Measurements from ENCODE around the gene REPIN1.

Gene REPIN1

DNA sequence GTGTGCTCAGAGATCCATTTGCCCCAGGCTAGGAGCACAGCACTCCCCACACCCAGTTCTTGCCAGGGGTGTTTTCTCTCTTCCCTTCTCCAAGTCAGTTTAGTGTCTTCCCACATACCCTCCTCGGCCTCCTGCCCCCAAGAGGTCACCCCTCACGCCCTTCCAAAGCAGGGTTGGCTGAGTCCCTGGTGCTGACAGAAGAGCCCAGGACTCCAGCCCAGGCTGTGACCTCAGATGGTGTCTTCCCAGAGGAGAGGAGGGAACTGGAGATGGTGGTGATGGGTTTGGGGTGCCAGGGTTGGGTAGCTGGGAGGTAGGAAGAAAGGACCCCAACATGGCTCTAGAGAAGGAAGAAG lies 30.3 kb downstream of the REPIN1 start:
- Histone ChIP-seq H3K4me2 (ENCODE audit: low read depth, low read length) (no peak overlapping the region), H3K9ac (ENCODE audit: low read length) (no peak overlapping the region), H3K79me2 (ENCODE audit: low read length) (peaks cover 3% of the 10 kb centered on the region), H4K20me1 (ENCODE audit: insufficient read depth, low read length) (no peaks in the 10 kb centered on the region), H3K9me3 (replicated peaks; ENCODE audit: insufficient read depth, low read length) (no peaks in the 10 kb centered on the region), H3K4me1 (ENCODE audit: low read length) (peaks cover 12% of the 10 kb centered on the region), H2AFZ (ENCODE audit: low read length) (no peak overlapping the region), H3K4me3 (ENCODE audit: low read length) (no peak overlapping the region), H3F3A (ENCODE audit: insufficient read depth, low read length) (no peaks in the 10 kb centered on the region), H3K9me2 (replicated peaks; ENCODE audit: insufficient read depth, low read length) (no peaks in the 10 kb centered on the region), H3K36me3 (replicated peaks; ENCODE audit: insufficient read depth, low read length) (no peaks in the 10 kb centered on the region), H3K27me3 (replicated peaks; ENCODE audit: insufficient read depth, low read length) (no peaks in the 10 kb centered on the region), H3K27ac (ENCODE audit: low read length) (no peak overlapping the region)
- TF ChIP-seq, protein P1, sequence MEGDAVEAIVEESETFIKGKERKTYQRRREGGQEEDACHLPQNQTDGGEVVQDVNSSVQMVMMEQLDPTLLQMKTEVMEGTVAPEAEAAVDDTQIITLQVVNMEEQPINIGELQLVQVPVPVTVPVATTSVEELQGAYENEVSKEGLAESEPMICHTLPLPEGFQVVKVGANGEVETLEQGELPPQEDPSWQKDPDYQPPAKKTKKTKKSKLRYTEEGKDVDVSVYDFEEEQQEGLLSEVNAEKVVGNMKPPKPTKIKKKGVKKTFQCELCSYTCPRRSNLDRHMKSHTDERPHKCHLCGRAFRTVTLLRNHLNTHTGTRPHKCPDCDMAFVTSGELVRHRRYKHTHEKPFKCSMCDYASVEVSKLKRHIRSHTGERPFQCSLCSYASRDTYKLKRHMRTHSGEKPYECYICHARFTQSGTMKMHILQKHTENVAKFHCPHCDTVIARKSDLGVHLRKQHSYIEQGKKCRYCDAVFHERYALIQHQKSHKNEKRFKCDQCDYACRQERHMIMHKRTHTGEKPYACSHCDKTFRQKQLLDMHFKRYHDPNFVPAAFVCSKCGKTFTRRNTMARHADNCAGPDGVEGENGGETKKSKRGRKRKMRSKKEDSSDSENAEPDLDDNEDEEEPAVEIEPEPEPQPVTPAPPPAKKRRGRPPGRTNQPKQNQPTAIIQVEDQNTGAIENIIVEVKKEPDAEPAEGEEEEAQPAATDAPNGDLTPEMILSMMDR (IDR thresholded peaks at IDR 0.05; ENCODE audit: low read length): no peak
- TF ChIP-seq EZH2phosphoT487 (IDR thresholded peaks at IDR 0.05; ENCODE audit: low read length): no peak
- TF ChIP-seq EZH2 (optimal IDR thresholded peaks at IDR 0.05; ENCODE audit: low read depth, low read length): no peak
- DNase-seq: no peak

DNA sequence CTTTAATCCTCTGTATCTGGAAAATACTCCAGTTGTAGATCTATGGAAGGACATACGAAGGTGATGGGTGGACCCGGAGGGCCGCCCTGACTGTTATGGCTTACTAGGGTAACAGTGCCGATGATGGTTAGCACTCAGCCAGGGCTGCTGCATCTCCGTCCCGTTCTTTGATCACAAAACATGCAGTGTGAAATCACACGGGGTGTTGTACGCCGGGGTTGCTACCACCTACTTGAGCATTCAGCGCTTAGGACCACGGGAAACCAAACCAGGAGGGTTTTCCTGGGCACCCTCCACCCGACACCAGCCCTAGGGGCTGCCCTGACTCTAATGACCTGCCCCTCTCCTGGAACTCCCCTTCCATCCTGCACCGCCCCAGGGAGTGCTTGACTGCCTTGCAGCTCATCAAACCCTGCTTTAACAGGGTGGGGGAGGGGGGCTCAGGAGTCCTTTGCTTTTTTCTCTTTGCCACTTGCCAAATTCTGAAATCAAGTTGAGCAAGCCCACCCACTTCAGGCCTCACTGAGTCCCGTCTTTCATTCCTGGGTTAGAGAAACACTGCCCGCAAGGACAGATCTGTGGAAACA lies 30.9 kb downstream of the REPIN1 start:
- Histone ChIP-seq H3F3A (ENCODE audit: insufficient read depth, low read length) (peaks cover 4% of the 10 kb centered on the region), H4K20me1 (ENCODE audit: insufficient read depth, low read length) (no peaks in the 10 kb centered on the region), H3K9ac (ENCODE audit: low read length) (no peak overlapping the region), H3K9me3 (replicated peaks; ENCODE audit: insufficient read depth, low read length) (no peaks in the 10 kb centered on the region), H3K27me3 (replicated peaks; ENCODE audit: insufficient read depth, low read length) (no peaks in the 10 kb centered on the region), H3K36me3 (replicated peaks; ENCODE audit: insufficient read depth, low read length) (no peaks in the 10 kb centered on the region), H3K27ac (ENCODE audit: low read length) (no peak overlapping the region), H3K4me3 (ENCODE audit: low read length) (no peak overlapping the region), H3K4me2 (ENCODE audit: low read depth, low read length) (no peak overlapping the region), H3K9me2 (replicated peaks; ENCODE audit: insufficient read depth, low read length) (no peaks in the 10 kb centered on the region), H2AFZ (ENCODE audit: low read length) (no peak overlapping the region), H3K79me2 (ENCODE audit: low read length) (peaks cover 9% of the 10 kb centered on the region), H3K4me1 (ENCODE audit: low read length) (peaks cover 18% of the 10 kb centered on the region)
- no peak for DNase-seq
- TF ChIP-seq, protein P1 (IDR thresholded peaks at IDR 0.05; ENCODE audit: low read length): no peak
- TF ChIP-seq EZH2 (optimal IDR thresholded peaks at IDR 0.05; ENCODE audit: low read depth, low read length): no peak
- TF ChIP-seq EZH2phosphoT487 (IDR thresholded peaks at IDR 0.05; ENCODE audit: low read length): no peak

DNA sequence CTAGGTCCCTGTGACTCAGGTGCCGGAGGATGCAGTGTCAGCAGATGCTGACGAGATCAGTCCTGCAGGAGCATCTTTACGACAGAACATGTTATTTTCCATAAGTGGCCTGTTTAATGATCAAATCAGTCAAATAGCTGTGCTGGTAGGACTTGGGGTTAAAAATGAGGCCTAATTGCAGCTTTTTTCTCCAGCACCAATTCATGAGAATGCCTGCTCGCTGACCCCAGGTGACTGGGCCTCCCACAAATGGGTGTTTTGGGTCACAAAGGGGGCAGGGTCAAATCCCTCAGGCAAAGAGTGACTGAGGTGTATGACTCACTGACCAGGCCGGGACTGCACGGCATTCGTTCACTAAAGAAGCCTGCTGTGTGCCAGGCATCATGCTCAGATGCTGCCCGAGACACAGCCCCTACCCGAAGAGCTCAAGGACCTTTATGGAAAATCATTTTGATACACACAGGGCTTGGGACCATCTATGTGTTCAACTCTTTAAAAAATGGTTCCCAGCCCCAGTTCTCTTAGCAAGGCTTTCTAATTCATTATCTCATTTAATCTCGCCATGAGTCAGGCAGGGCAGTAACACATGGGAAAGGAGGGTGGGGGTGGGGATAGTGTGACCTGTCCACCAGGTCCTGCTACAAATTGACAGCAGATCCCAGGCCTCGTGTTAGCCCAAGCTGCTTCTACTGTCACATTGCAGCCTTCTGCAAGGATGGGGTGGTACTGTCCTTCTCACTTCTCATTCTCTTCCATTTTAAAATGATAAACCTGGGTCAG lies 31.6 kb downstream of the REPIN1 start:
- Histone ChIP-seq H3K9ac (ENCODE audit: low read length) (no peak overlapping the region), H3K4me1 (ENCODE audit: low read length) (peaks cover 19% of the 10 kb centered on the region)
- TF ChIP-seq, protein P1 (IDR thresholded peaks at IDR 0.05; ENCODE audit: low read length): no peak
- TF ChIP-seq EZH2phosphoT487 (IDR thresholded peaks at IDR 0.05; ENCODE audit: low read length): no peak

More for the DNA sequence above, 31.6 kb downstream of the REPIN1 start:
- H4K20me1 ChIP-seq (ENCODE audit: insufficient read depth, low read length): no peaks in the 10 kb centered on the region
- no peak for DNase-seq
- H3F3A ChIP-seq (ENCODE audit: insufficient read depth, low read length): peaks cover 9% of the 10 kb centered on the region
- H3K9me3 ChIP-seq (replicated peaks; ENCODE audit: insufficient read depth, low read length): no peaks in the 10 kb centered on the region
- H3K4me2 ChIP-seq (ENCODE audit: low read depth, low read length): no peak overlapping the region
- H3K9me2 ChIP-seq (replicated peaks; ENCODE audit: insufficient read depth, low read length): no peaks in the 10 kb centered on the region
- H3K4me3 ChIP-seq (ENCODE audit: low read length): no peak overlapping the region
- peaks cover 14% of the 10 kb centered on the region for H3K79me2 ChIP-seq (ENCODE audit: low read length)
- H3K27ac ChIP-seq (ENCODE audit: low read length): no peak overlapping the region
- H3K36me3 ChIP-seq (replicated peaks; ENCODE audit: insufficient read depth, low read length): no peaks in the 10 kb centered on the region
- no peak overlapping the region for H2AFZ ChIP-seq (ENCODE audit: low read length)
- H3K27me3 ChIP-seq (replicated peaks; ENCODE audit: insufficient read depth, low read length): no peaks in the 10 kb centered on the region

Measured in MM.1S (cell line).